HG03378 (cell line): ENCODE data around the gene FAM72D.
"Not testable (repeated sequence)": the region's sequence is repeated elsewhere in the genome, so short reads cannot be mapped to it uniquely, and the experiment has no call there.

Source experiments
- ATAC-seq: cut with Tn5 transposase; IDR thresholded peaks from one replicate; pipeline ENCODE4 v1.9.1; 2021; ENCODE audit warnings: mild to moderate bottlenecking, moderate library complexity; ENCODE audit not compliant: unreplicated experiment

FAM72D gene

DNA sequence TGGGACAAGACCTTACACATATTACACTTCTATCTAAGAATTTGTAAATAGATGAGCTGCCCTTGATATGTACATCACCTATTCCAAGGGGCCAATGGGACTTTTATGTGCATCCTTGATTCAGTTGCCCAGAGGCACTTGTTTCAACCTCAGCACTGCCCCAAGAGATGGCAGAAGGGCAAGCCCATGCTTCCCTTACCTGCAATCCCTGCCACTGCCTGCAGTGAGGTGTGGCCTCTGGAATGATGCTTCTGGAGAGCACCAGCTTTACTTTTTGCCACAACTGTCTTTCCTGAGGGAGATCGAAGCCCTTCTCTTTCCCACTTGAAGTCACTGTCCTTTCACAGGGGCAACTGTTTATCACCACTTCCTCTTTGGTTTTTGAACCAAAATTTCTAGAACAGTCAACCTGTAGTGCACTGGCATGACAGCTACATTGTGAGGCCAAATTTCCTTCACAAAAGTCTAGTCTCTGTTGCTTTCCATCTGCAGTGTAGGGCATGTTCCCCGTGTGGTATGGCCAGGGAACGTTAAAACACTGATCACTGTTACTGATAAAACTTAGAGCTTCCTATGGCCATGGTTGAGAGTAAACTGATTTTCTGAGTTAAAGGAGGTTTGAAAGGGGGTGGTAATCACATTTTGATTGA lies 48.6 kb downstream of the FAM72D start:
- not testable (repeated sequence) for ATAC-seq

DNA sequence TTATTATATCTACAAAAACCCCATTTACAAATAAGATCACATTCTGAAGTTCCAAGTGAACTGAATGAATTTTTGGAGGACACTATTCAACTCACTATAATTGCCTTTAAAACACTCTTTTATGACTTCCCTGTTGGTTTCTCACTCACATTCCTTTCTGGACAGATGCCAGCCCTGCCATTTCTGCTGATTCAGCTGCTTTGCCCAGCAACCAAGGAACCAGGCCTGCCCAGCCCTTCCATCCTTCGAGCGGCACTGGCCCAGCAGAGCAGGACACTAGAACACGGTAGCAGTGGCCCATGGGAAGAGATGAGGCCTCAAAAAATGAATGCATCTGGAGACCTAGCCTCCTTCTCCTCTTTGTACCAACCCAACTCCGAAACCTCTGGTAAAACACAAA lies 50.5 kb downstream of the FAM72D start:
- ATAC-seq = not testable (repeated sequence)

DNA sequence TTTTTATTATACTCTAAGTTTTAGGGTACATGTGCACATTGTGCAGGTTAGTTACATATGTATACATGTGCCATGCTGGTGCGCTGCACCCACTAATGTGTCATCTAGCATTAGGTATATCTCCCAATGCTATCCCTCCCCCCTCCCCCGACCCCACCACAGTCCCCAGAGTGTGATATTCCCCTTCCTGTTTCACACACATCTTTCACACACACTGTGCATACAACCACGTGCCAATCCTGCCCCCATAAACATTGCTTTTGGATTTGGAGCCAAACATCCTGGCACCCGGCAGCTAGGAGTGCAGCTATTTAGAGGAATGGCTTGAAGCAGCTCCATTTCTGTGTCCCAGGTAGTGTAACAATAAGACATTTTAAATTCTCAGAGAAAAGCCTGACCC lies 51.4 kb downstream of the FAM72D start:
- not testable (repeated sequence) for ATAC-seq

DNA sequence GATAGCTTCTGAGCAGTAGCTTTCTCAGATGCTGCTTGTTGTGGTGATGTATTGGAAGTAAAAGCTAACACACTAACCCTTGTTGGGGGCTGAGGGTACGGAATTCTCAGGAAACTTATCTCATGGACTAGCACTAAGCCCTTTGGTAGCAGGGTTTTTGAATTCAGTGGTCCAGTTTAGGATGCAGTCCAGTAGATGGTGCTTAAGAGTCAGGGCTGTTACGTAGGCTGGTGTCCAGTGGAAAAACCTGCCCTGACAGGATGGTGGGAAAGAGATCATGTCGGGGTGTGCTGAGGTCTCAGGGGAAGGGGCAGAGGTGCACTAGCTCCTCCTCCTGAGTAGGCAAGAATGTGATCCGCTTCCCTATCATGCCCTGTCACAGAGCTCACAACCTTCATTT lies 59.6 kb downstream of the FAM72D start:
- not testable (repeated sequence) for ATAC-seq

DNA sequence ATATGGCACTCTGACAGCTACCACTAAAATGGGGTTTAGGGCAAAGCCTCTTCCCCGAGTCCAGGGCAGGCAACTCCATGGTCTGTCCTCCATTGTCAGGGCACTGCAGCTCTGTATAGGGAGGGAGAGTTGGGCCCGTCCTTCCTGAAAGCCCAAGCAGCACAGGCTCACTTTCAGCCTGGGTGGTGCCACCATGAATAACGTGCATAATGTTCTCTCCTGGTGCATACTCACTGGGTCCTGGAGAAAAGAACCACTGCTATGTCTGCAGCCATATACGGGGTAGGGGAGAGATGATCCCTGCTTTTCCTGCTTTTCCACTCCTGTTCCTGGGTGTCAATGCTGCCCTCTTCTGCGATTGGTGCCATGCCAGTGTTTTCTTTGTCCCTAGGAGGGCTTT lies 60.1 kb downstream of the FAM72D start:
- ATAC-seq = not testable (repeated sequence)

DNA sequence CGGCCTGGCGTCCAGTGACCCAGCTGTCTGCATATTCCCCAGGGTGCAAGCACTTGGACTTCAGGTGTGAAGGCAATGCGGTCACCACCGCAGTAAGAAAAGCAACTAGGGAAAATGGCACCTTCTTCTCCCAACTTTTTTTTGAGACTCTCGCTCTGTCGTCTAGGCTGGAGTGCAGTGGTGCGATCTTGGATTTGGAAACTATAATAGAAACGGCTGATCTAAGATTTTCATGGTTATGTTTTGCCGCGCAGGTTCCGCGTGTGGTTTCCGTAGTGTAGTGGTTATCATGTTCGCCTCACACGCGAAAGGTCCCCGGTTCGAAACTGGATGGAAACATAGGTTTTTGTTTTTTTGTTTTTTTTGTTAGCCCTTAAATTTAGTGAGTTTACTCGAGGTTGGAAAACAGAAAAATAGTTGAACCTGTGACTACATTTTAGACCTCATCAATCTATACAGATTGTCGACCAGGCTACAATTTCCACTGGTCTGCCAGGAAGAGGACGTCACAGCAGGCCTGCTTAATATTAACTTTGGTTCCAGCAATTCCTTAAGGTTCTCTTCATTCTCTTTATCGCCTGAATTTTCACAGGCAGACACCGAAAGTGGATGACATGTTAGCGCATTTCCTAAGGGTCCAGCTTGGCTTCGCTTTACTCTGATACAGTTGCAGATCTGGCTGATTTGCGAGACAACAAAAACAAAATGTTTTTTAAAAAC lies 61.3 kb downstream of the FAM72D start:
- ATAC-seq = peak; percentile 64

DNA sequence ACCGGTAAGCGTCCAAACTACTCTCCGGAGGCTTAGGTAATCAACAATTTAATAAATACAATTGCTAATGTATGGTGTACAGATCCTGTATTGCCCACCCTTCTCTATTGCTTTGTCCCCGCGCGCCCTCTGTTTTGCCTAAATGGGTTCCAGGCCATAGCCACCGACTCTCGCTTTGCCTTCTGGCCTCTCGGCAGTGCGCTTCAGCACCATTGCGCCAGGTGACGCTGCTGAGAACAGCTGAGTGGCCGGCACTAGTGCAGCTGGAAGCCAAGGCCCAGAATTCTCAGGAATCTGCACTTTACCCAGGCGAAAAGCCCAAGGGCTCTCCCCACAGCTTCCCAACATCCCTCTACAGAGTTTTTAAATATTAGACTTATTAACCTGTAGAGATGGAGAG lies 61.9 kb downstream of the FAM72D start:
- ATAC-seq = not testable (repeated sequence)

DNA sequence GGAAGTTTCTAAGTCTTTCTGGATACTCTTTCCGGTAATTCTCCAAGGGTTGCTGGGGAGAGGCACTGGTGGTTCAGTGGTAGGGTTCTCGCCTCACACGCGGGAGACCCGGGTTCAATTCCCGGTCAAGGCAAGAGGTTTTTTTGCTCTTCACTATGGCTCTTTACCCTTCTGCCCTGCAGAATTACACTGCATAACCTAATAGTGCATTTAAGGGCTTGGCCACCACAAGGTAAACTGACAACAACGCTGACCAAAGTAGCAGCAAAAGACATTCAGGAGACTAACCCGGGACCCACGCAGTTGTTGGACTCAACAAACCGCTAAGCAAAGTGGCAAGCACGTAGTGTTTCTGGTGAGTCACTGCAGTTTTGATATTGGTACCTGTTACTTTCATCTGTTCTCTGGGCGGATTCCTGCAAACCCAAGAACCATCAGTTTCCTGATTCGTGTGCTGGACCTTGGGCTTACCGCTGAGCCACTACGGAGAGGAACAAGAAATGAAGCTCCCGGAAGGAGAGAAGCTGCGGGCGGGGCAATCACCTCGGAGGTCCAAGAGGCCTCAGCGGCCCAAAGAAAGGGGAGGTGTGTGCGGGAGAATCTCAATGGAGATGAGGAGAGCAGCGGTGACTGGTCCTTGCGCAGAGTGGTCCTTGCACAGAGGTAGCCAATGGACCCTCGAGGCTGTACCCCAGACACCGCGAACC lies 65.4 kb downstream of the FAM72D start:
- not testable (repeated sequence) for ATAC-seq
